NCI-H1930 (cell line): Measurements from ENCODE around the gene TASOR.

Experiments used
- DNase-seq, 2 experiments: peaks; one replicate each; lab custom pipeline; 2025; lab: John Stamatoyannopoulos, UW

The TASOR gene

GRCh38 chr3:56688191-56688590 lies 5.1 kb upstream of the TASOR start:
- no peak for DNase-seq

GRCh38 chr3:56684029-56684428 lies 964 bp upstream of the TASOR start:
- no peak for DNase-seq

- peak; percentile 28 to 37 for DNase-seq
Observed at GRCh38 chr3:56682462-56683121, 473 bp downstream of the TASOR start.

GRCh38 chr3:56681984-56682461 lies 1.0 kb downstream of the TASOR start:
- no peak for DNase-seq

- DNase-seq, result no peak
Observed at GRCh38 chr3:56680054-56680580, 2.9 kb downstream of the TASOR start.

GRCh38 chr3:56677286-56677685 lies 5.8 kb downstream of the TASOR start:
- no peak for DNase-seq

GRCh38 chr3:56673781-56674457 lies 9.1 kb downstream of the TASOR start:
- no peak for DNase-seq

- DNase-seq, result no peak
Observed at GRCh38 chr3:56667973-56668579, 15.0 kb downstream of the TASOR start.

GRCh38 chr3:56664823-56665222 lies 18.2 kb downstream of the TASOR start:
- no peak for DNase-seq

- DNase-seq, result no peak
Observed at GRCh38 chr3:56655709-56656108, 27.4 kb downstream of the TASOR start.

GRCh38 chr3:56654460-56654859 lies 28.6 kb downstream of the TASOR start:
- no peak for DNase-seq

GRCh38 chr3:56645407-56645806 lies 37.7 kb downstream of the TASOR start:
- no peak for DNase-seq

- no peak for DNase-seq
Observed at GRCh38 chr3:56633602-56634535, 49.2 kb downstream of the TASOR start.
